ENCODE results near the gene KCNG4. TPM values are rescaled to one million over a fixed set of nuclear protein-coding genes. Genes with fewer than 3 reads are reported as not detected.

Gene KCNG4
- polyA plus RNA-seq, 1 donor (not counting 4 experiments of a cell fraction or from before 2014, with no cell fraction given) = not detected

GRCh38 chr16:84195201-84196093, 44.4 kb downstream of the KCNG4 start:
- H3K36me3 ChIP-seq (ENCODE audit: control insufficient read depth in 2 of 2, extremely low read depth in 1 of 2, insufficient read depth in 2 of 2, low read length in 2 of 2) = no peaks in the 10 kb centered on the region
- TF ChIP-seq, protein P1, sequence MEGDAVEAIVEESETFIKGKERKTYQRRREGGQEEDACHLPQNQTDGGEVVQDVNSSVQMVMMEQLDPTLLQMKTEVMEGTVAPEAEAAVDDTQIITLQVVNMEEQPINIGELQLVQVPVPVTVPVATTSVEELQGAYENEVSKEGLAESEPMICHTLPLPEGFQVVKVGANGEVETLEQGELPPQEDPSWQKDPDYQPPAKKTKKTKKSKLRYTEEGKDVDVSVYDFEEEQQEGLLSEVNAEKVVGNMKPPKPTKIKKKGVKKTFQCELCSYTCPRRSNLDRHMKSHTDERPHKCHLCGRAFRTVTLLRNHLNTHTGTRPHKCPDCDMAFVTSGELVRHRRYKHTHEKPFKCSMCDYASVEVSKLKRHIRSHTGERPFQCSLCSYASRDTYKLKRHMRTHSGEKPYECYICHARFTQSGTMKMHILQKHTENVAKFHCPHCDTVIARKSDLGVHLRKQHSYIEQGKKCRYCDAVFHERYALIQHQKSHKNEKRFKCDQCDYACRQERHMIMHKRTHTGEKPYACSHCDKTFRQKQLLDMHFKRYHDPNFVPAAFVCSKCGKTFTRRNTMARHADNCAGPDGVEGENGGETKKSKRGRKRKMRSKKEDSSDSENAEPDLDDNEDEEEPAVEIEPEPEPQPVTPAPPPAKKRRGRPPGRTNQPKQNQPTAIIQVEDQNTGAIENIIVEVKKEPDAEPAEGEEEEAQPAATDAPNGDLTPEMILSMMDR (optimal IDR thresholded peaks at IDR 0.05 in 1 of 3, IDR thresholded peaks at IDR 0.05 in 1 of 3, conservative IDR thresholded peaks at IDR 0.05 in 1 of 3; ENCODE audit: extremely low read depth in 1 of 3, insufficient read depth in 2 of 3, low read length in 3 of 3) = no peak
- no peak for TF ChIP-seq EZH2 (IDR thresholded peaks at IDR 0.05; ENCODE audit: low read length)
- H2AFZ ChIP-seq (ENCODE audit: control insufficient read depth, low read length) = peak overlapping the region; percentile 6
- no peak for FAIRE-seq
- dilution Hi-C loops (cut with MboI; ENCODE audit: extremely low pct_ligation_motif_present, low sequenced_read_pairs) = no loop called here
- peaks cover 34% of the 10 kb centered on the region for H3K4me1 ChIP-seq (ENCODE audit: control insufficient read depth, extremely low read depth, insufficient read depth, low read length)
- H3K9me1 ChIP-seq (ENCODE audit: control insufficient read depth, extremely low read depth, insufficient read depth, low read length) = no peaks in the 10 kb centered on the region
- peak overlapping the region; percentile 93 for H3K4me2 ChIP-seq (ENCODE audit: control insufficient read depth, extremely low read depth, insufficient read depth, low read depth, low read length)
- H3K9ac ChIP-seq (ENCODE audit: control insufficient read depth, extremely low read depth, insufficient read depth, low read length) = no peak overlapping the region
- H3K9me3 ChIP-seq (ENCODE audit: control insufficient read depth, low read depth, low read length) = no peaks in the 10 kb centered on the region
- no peaks in the 10 kb centered on the region for H3K27me3 ChIP-seq (ENCODE audit: control insufficient read depth, extremely low read depth, insufficient read depth, low read length)
- no peak overlapping the region for H3K27ac ChIP-seq (ENCODE audit: control insufficient read depth, insufficient read depth, low read length)
- no peak for DNase-seq (ENCODE audit: low read depth, low spot score)
- no peaks in the 10 kb centered on the region for H4K20me1 ChIP-seq (ENCODE audit: control insufficient read depth, extremely low read depth, insufficient read depth, low read length)
- no peak overlapping the region for H3K4me3 ChIP-seq (ENCODE audit: control insufficient read depth in 2 of 3, extremely low read depth in 1 of 3, insufficient read depth in 2 of 3, low read depth in 1 of 3, low read length in 3 of 3)
- no peaks in the 10 kb centered on the region for H3K79me2 ChIP-seq (ENCODE audit: control insufficient read depth, insufficient read depth, low read length)

DNA sequence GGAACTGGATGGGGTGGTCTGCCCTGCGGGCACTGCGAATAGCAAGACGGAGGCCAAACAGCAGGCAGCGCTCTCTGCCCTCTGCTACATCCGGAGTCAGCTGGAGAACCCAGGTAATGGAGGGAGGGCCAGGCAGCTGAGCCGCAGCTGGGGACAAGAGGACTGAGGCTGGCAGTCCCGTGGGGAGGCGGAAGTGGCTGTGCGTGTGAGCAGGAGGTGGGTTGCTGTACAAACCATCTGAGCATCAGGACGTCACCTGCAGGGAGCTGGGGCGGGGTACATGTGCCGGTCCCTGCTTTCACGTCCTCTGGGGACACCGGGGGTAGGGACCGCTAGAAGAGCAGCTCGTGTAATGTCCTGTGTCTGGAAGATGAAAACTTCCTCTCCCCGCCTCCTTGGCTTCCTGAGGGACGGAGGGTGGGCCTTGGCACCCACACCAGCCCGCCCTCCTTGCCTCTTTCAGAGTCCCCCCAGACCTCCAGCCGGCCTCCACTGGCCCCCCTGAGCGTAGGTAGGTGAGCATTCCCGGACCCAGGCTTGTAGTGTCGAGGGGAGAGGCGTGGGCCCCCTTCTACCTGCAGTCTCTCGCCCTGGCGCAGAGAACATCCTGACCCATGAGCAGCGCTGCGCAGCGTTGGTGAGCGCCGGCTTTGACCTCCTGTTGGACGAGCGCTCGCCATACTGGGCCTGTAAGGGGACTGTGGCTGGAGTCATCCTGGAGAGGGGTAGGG, 45.2 kb downstream of the KCNG4 start:
- Histone ChIP-seq H4K20me1 (ENCODE audit: control insufficient read depth, extremely low read depth, insufficient read depth, low read length) (no peaks in the 10 kb centered on the region), H3K9me3 (ENCODE audit: control insufficient read depth, low read depth, low read length) (no peaks in the 10 kb centered on the region), H3K9ac (ENCODE audit: control insufficient read depth, extremely low read depth, insufficient read depth, low read length) (no peak overlapping the region), H3K79me2 (ENCODE audit: control insufficient read depth, insufficient read depth, low read length) (no peaks in the 10 kb centered on the region), H3K4me3 (ENCODE audit: control insufficient read depth in 2 of 3, extremely low read depth in 1 of 3, insufficient read depth in 2 of 3, low read depth in 1 of 3, low read length in 3 of 3) (no peak overlapping the region), H3K27me3 (ENCODE audit: control insufficient read depth, extremely low read depth, insufficient read depth, low read length) (no peaks in the 10 kb centered on the region), H2AFZ (ENCODE audit: control insufficient read depth, low read length) (no peak overlapping the region), H3K27ac (ENCODE audit: control insufficient read depth, insufficient read depth, low read length) (no peak overlapping the region), H3K4me2 (ENCODE audit: control insufficient read depth, extremely low read depth, insufficient read depth, low read depth, low read length) (no peak overlapping the region), H3K9me1 (ENCODE audit: control insufficient read depth, extremely low read depth, insufficient read depth, low read length) (no peaks in the 10 kb centered on the region), H3K36me3 (ENCODE audit: control insufficient read depth in 2 of 2, extremely low read depth in 1 of 2, insufficient read depth in 2 of 2, low read length in 2 of 2) (no peaks in the 10 kb centered on the region), H3K4me1 (ENCODE audit: control insufficient read depth, extremely low read depth, insufficient read depth, low read length) (peaks cover 30% of the 10 kb centered on the region)
- FAIRE-seq = no peak
- no peak for TF ChIP-seq EZH2 (IDR thresholded peaks at IDR 0.05; ENCODE audit: low read length)
- TF ChIP-seq, protein P1 (optimal IDR thresholded peaks at IDR 0.05 in 1 of 3, IDR thresholded peaks at IDR 0.05 in 1 of 3, conservative IDR thresholded peaks at IDR 0.05 in 1 of 3; ENCODE audit: extremely low read depth in 1 of 3, insufficient read depth in 2 of 3, low read length in 3 of 3) = no peak
- dilution Hi-C loops (cut with MboI; ENCODE audit: extremely low pct_ligation_motif_present, low sequenced_read_pairs) = no loop called here
- DNase-seq (ENCODE audit: low read depth, low spot score) = no peak

Data from keratinocyte (primary cell).